HG03432 (cell line): Measurements from ENCODE around the gene SRSF7.
"Not testable (repeated sequence)": the region's sequence is repeated elsewhere in the genome, so short reads cannot be mapped to it uniquely, and the experiment has no call there.

Experiments
- ATAC-seq: cut with Tn5 transposase; IDR thresholded peaks from one replicate; pipeline ENCODE4 v1.9.1; 2021; ENCODE audit warnings: mild to moderate bottlenecking, moderate library complexity; ENCODE audit not compliant: unreplicated experiment

SRSF7 gene

GRCh38 chr2:38750891-38751595 is at the start of gene SRSF7:
TSS of gene SRSF7 (minus strand) at chr2:38751361. CDS start at chr2:38751256, 105 bp downstream.
- ATAC-seq: peak; percentile 79

GRCh38 chr2:38797953-38798352 is 46.8 kb upstream of the SRSF7 start:
- no peak for ATAC-seq

GRCh38 chr2:38797250-38797676 is 46.1 kb upstream of the SRSF7 start:
- no peak for ATAC-seq

- not testable (repeated sequence) for ATAC-seq
Observed at GRCh38 chr2:38795016-38795415, 43.9 kb upstream of the SRSF7 start.

DNA sequence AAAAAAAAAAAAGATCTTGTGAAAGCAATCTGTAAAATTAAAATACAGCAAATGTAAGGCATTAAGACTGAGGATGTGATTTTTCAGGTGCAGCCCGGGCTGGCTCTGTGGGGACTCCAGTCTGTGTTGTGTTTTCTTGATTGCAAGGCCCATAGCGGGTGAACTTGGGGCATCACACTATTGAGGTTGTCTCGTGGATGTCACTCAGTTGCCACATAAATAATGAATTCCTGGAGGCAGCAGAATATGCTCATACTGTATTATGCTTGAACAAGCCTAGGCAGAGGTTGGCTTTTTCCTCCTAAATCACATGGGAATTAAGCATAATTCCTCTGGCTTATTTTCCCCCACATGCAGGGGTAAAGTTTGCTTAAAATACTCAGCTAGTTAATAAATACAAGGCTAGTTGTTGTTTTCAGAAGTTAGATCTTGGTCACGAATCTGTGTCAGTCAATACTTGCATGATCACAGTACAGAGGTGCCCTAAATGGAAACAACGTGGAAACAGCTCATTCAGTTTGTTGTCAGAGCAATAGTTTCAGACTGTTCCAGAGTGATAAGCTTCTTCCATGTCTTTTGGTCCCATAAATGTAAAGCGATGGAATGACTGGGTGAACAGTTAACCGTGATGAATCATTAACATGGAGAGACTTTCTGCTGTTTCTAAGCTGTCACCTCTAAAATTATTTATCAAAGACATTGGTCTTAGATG is 43.2 kb upstream of the SRSF7 start:
- ATAC-seq: no peak

GRCh38 chr2:38793511-38793910 is 42.4 kb upstream of the SRSF7 start:
- no peak for ATAC-seq

- ATAC-seq: no peak
Observed at GRCh38 chr2:38792751-38793150, 41.6 kb upstream of the SRSF7 start.

DNA sequence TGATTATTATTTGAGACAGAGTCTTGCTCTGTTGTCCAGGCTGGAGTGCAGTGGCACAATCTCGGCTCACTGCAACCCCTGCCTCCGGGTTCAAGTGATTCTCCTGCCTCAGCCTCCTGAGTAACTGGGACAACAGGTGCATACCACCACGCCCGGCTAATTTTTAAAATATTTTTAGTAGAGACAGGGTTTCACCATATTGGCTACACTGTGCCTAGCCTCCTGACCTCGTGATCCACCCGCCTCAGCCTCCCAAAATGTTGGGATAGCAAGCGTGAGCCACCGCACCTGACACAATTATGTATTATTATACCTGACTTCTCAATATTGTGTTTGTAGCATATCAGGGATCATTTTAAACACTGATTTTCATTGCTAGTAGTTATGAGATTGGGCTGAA is 41.2 kb upstream of the SRSF7 start:
- ATAC-seq: not testable (repeated sequence)

DNA sequence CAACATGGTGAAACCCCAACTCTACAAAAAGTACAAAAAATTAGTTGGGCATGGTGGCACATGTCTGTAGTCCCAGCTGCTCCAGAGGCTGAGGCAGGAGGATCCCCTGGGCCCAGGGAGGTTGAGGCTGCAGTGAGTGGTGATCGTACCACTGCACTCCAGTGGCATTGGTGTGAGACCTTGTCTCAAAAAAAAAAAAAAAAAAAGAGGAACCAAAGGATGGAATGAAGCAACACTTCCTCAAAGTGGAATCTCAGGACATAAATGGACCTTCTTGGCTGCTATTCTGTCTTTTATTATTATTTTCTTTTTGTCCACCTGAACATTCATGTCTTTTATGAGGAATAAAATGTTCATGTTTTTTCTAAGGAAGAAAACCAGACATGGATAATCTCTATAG is 40.6 kb upstream of the SRSF7 start:
- ATAC-seq: no peak

- no peak for ATAC-seq
Observed at GRCh38 chr2:38789691-38790090, 38.5 kb upstream of the SRSF7 start.

DNA sequence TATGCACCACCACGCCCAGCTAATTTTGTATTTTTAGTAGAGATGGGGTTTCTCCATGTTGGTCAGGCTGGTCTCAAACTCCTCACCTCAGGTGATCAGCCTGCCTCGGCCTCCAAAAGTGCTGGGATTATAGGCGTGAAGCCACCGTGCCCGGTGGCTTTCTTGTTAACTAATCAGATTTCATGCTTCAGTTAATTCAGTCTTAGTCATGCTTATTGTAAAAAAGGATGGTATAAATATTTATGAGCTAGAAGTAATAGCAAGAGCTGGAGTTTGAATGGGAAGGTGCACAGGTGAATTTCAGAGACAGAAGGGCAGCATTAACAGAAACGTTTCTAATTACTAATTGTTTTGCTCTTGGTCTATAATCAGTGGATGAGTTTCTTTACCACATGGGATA is 37.1 kb upstream of the SRSF7 start:
- no peak for ATAC-seq

DNA sequence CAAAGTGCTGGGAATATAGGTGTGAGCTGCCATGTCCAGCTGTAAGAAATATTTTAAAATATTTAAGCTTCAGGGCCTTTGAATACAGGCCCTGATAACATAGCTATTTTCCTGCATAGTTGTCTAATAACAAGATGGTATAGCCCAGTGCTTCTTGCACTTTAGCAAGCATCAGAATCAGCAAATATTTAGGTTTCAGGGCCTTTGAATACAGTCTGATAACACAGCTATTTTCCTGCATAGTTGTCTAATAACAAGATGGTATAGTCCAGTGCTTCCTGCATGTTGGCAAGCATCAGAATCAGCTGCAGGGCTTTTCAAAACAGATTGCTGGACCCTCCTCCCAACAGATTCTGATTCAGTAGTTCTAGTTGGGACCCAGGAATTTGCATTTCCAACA is 32.4 kb upstream of the SRSF7 start:
- ATAC-seq: no peak

DNA sequence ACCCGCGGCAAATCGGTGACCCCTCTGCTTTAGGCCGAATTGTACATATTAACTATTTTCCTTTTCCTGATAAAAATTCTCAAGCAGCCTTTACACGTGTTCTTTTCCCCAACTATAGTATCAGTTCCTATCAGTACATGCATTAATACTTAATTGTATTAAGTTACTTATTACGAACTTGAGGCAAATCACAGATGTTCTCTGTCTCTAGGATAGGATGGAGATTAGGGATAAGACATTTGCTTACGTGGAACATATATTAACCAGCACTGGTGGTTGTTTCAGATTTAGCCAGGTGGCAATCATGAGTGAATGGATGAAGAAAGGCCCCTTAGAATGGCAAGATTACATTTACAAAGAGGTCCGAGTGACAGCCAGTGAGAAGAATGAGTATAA is 27.5 kb upstream of the SRSF7 start:
- no peak for ATAC-seq

DNA sequence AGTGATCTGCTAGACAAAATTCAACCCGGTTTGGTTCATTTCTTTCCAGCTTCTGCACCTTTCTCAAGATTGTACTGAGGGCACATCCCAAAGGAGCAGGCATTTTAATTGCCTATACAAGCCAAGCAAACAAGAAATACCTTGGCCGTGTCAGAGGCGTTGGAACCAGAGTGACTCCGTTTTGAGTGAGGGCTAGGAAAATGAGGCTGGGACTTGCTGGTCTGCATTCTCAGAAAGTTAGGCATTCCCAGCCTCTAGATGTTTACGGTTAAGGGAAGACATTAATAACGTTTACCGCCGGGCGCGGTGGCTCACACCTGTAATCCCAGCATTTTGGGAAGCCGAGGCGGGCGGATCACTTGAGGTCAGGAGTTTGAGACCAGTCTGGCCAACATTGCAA is 25.4 kb upstream of the SRSF7 start:
- no peak for ATAC-seq

GRCh38 chr2:38775921-38776225 is 24.7 kb upstream of the SRSF7 start:
- ATAC-seq: no peak

- no peak for ATAC-seq
Observed at GRCh38 chr2:38775097-38775920, 24.1 kb upstream of the SRSF7 start.

DNA sequence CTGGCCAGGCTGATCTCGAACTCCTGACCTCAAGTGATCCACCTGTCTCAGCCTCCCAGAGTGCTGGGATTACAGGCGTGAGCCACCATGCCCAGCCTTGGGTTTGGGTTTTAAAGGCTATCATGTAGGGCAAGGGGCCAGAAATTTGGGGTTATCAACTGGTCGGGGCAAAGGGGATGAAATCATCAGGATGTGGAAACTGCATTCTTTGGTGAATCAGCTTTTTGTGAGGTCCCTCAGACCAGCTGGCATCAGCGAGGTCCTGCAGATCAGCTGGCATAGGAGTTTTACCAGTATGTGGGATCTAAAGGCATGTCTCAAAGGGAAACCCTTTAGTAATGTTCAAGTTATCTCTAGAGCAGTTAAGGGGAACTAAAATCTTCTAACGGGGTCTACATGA is 20.5 kb upstream of the SRSF7 start:
- no peak for ATAC-seq

DNA sequence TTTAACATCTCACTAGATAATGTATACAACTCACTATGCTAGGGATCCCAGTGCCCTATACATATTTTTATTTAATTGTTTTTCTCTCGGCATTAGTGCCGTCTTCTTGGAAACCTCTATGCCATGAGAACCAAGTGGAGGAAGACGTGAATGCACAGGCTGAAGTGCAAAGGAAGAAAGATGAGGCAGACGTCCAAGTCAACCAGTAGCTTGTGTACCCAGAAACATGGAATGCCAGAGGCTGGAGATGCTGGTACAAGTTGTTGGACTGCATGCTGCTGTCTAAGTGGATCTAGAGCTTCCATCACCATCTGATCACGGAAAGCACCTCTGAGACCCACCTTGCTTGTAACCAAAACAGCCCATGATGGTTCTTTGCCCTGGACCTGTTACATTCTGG is 14.4 kb upstream of the SRSF7 start:
- no peak for ATAC-seq

DNA sequence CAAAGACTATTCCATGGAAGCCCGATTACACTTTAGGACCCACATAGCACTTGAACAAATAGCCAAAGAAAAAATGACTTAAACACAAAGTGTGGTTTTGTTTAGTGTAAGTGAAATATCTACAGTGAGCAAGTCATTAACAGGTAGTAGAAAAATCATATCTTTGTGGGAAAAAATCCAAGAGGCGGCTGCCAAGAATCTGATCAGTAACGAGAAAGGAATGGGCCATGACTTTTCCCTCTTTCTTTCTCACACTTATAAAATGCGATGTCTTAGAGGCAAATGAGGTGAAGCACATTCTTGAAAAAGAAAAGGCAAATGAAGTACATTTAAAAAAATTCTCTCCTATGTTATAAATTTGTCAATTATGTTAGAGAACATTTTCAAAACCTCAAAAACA is 14.0 kb upstream of the SRSF7 start:
- ATAC-seq: no peak

- ATAC-seq: no peak
Observed at GRCh38 chr2:38763728-38764127, 12.6 kb upstream of the SRSF7 start.

DNA sequence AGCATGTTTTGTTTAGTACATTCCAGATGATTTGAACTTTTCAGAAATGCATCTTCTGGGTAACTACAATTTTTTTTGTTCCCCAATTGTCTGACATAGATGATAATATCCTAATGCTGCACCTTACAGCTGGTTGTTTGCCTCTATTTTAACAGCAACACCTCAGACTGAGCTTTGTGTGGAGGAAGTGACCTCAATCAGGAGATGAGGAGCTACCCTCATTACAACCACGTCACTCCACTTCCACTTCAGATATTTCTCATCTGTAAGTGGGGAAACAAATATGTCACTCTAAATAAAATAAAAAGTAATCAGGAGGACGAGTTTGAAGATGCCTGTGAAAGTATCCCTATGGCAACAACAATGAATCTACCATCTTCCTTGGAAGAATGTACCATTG is 12.1 kb upstream of the SRSF7 start:
- ATAC-seq: no peak

DNA sequence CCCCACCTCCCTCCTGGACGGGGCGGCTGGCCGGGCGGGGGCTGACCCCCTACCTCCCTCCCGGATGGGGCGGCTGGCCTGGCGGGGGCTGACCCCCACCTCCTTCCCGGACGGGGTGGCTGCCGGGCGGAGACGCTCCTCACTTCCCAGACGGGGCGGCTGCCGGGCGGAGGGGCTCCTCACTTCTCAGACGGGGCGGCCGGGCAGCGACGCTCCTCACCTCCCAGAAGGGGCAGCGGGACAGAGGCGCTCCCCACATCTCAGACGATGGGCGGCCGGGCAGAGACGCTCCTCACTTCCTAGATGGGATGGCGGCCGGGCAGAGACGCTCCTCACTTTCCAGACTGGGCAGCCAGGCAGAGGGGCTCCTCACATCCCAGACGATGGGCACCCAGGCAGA is 4.7 kb upstream of the SRSF7 start:
- not testable (repeated sequence) for ATAC-seq
